Muscle of back (tissue), 11 donors: Measurements from ENCODE around the gene ABI1. TPM values are rescaled to one million over a fixed set of nuclear protein-coding genes. Genes with fewer than 3 reads are reported as not detected.
"Not testable (repeated sequence)": the region's sequence is repeated elsewhere in the genome, so short reads cannot be mapped to it uniquely, and the experiment has no call there.

ENCODE experiments used
- DNase-seq, 3 donors: peaks; one replicate each; pipeline versions ENCODE4 v3.0.0 to v3.0.0-alpha.2; 2013
- polyA plus RNA-seq, 10 donors: library from polyadenylated mRNA; unstranded; fragments of 120-200 nt; gene quantifications; one replicate each; pipeline ENCODE4 v1.2.1, GENCODE V29; 2013; ENCODE audit not compliant: insufficient read length in 10 of 10

ABI1 gene
- polyA plus RNA-seq, 10 donors, result 39.6 to 53.1 (median 44.1) TPM

GRCh38 chr10:26857553-26857952, 3.2 kb downstream of the ABI1 start:
- not testable (repeated sequence) for DNase-seq

DNA sequence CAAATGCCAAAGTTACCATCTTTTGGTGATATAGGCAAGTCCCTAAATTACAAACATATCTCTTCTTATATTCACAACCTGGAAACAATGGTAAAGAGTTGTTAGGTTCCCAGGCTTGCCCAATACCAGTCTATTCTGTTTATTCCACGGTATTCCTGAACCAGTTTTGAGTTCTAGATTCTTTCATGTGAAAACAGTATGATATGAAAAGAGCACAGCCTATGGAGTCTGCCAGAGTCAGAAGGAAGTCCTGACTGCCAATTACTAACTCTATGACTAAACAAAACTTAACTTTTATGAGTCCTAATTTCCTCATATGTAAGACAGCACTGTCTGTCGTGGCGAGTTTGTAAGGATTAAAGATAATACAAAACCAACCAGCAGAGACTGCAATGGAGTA, 5.6 kb downstream of the ABI1 start:
- DNase-seq, result no peak

DNA sequence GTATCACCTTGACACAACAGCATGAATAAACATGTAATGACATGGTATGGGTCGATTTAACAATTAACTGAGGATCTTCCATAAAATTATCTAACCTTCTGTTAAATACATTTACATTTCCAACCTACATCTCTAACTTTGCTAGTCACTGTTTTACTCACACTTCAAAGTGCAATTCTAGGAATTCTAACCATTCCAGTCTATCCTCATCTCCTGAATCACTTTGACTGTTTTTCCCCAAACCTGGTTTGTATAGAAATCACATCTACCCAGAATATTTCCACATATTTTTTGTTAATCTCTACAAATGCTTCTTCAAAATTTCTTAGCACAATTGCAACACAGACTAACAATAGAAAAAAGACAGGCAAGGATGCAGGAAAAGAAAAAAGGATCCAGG, 6.2 kb downstream of the ABI1 start:
- DNase-seq, result no peak

DNA sequence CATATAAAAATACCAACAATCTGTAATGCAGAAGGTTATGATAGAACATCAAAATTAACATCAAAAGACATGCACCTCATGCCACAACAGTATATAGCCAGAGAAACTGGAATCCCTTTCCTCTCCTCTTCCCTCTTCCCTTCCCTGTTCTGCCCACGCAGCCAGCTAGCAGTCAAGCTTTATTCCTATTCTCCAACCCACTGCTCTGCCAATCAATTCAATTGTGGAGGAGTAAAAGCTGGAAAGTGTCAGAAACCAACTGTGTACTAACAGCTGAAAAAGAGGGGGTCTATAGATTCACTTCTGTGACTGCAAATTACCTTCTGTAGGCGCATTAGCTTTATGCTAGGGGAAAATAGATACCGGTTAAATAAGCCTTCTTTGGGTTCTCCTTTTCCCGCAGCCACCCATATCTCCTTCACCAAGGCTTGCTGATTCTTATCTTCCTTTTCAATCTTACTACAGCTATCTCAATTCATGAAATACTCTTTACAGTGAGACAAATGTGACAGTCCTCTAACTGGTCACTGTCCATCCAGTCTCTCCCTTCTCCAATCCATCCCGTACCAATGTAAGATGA, 16.3 kb downstream of the ABI1 start:
- no peak for DNase-seq

- no peak for DNase-seq
These were observed 17.0 kb downstream of the ABI1 start for GRCh38 chr10:26843736-26844135.

GRCh38 chr10:26841733-26842317, 18.9 kb downstream of the ABI1 start:
- DNase-seq, result no peak

- DNase-seq, result no peak
These were observed 19.6 kb downstream of the ABI1 start for GRCh38 chr10:26840938-26841732.

GRCh38 chr10:26839966-26840627, 20.7 kb downstream of the ABI1 start:
- peak in 1 of 3 donors; percentile 13 for DNase-seq

DNA sequence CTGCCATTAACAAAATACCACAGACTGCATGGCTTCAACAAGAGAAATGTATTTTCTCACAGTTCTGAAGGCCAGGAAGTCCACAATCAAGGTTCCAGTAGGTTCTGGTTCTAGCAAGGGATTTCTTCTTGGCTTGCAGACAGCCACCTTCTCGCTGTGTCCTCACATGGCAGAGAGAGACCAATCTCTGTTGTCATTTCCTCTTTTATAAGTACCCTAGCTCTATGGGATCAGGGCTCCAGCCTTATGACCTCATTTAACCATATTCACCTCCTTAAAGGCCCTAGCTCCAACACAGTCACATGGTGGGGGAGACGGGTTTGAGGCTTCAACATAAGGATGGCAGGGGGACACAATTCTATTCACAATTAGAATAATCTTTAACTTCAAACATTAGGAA, 23.6 kb downstream of the ABI1 start:
- no peak for DNase-seq

- DNase-seq, result no peak
These were observed 25.7 kb downstream of the ABI1 start for GRCh38 chr10:26835025-26835424.

GRCh38 chr10:26832960-26833359, 27.8 kb downstream of the ABI1 start:
- DNase-seq, result no peak

GRCh38 chr10:26831936-26832335, 28.8 kb downstream of the ABI1 start:
- DNase-seq, result no peak

GRCh38 chr10:26829810-26830515, 30.8 kb downstream of the ABI1 start:
- no peak for DNase-seq

GRCh38 chr10:26824015-26824690, 36.6 kb downstream of the ABI1 start:
- no peak for DNase-seq

DNA sequence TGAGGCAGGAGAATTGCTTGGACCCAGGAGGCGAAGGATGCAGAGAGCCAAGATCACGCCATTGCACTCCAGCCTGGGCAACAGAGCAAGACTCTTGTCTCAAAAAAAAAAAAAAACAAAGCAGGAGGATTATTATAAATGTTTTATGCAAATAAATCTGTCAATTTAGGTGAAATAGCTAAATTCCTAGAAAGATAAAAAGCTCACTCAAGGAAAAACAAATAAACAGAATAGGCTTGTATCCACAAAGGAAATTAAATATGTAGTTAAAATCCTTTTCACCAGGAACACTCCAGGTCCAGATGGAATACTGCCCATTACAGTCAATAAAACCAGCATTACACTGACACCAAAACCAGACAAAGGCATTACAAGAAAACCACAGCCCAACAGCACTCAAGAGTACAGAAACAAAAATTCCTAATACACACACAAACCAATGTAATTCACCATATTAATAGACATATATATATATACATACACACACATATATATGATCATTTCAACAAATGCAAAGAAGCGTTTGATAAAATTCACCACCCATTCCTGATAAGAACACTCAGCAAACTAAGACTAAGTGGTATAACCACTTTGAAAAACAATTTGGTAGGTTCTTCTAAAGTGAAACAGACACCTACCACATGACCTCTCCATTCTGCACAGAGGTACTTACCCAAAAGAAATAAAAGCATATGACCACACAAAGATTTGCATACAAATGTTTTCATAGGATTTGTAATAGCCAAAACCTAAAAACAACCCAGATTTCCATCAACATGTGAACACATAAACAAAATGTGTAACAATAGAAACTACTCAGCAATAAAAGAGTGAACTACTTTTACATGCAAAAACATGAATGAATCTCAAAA, 38.8 kb downstream of the ABI1 start:
- DNase-seq, result no peak

- DNase-seq, result no peak
These were observed 45.3 kb downstream of the ABI1 start for GRCh38 chr10:26815500-26815899.

- no peak for DNase-seq
These were observed 50.2 kb downstream of the ABI1 start for GRCh38 chr10:26810435-26811026.

GRCh38 chr10:26809973-26810372, 50.8 kb downstream of the ABI1 start:
- DNase-seq, result no peak

GRCh38 chr10:26807532-26807931, 53.2 kb downstream of the ABI1 start:
- DNase-seq, result no peak

DNA sequence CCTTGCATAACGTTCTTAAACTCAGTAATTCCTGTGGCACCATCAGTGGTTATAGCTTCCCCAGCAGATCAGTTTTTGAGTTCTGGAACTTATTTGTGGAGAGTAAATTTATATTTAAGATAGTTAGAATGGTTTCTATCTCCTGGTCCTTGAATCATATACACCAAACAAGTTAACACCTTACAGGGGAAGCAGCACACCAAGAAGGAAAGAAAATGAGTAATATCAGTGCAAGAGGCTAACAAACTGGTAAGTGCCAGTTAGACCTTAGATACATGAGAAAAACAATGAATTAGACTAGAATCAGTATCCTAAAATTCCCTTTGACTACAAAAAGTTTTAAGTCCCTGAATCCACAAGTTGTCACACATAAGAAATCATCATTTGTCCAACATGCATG, 54.2 kb downstream of the ABI1 start:
- no peak for DNase-seq
